Cardiac fibroblast (primary cell): ENCODE data around the gene CFAP97D1.

Source experiments
- DNase-seq, 2 donors: peaks; one replicate each; pipeline versions ENCODE4 v3.0.0 to v3.0.0-alpha.2; 2010; ENCODE audit warnings: low read depth in 2 of 2
- H3K4me3 ChIP-seq, 2 donors: replicated peaks in 1 of 2; 1 replicate in 1 of 2; 2 replicates in 1 of 2; pipeline ENCODE4 v1.5.1; 2011; ENCODE audit warnings: low read depth in 2 of 2, low read length in 2 of 2, mild to moderate bottlenecking in 2 of 2, moderate library complexity in 1 of 2
- TF ChIP-seq, protein P1 (sequence below): IDR thresholded peaks from one replicate; pipeline ENCODE4 v1.5.1; 2011; ENCODE audit warnings: low read depth, mild to moderate bottlenecking, low read length, inconsistent platforms

The CFAP97D1 gene

DNA sequence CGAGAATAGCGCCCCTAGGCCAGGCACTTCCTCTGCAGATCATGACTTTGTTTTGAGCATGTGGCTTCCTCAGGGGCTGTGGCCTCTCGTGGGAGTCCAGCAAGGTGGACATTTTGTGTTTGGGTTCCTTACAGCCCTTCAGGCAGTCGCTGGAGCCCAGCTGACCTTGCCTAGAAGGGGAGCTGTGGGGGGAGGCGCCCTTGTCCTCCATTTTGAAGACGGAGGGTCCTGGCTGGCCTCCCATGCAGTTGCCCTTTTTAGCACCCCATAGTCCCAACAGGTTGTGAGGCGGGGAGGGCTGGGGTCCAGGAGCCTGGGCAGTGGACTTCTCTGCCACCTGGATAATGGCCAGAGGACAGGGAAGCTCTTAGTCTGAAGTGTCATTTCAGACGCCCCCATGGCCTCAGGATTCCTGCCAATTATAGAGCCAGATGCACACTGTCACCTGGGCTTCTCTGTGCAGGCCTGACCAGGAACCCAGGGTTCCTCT, 23.0 kb upstream of the CFAP97D1 start:
- no peak for DNase-seq
- TF ChIP-seq, protein P1, sequence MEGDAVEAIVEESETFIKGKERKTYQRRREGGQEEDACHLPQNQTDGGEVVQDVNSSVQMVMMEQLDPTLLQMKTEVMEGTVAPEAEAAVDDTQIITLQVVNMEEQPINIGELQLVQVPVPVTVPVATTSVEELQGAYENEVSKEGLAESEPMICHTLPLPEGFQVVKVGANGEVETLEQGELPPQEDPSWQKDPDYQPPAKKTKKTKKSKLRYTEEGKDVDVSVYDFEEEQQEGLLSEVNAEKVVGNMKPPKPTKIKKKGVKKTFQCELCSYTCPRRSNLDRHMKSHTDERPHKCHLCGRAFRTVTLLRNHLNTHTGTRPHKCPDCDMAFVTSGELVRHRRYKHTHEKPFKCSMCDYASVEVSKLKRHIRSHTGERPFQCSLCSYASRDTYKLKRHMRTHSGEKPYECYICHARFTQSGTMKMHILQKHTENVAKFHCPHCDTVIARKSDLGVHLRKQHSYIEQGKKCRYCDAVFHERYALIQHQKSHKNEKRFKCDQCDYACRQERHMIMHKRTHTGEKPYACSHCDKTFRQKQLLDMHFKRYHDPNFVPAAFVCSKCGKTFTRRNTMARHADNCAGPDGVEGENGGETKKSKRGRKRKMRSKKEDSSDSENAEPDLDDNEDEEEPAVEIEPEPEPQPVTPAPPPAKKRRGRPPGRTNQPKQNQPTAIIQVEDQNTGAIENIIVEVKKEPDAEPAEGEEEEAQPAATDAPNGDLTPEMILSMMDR: no peak
- H3K4me3 ChIP-seq: no peak overlapping the region

DNA sequence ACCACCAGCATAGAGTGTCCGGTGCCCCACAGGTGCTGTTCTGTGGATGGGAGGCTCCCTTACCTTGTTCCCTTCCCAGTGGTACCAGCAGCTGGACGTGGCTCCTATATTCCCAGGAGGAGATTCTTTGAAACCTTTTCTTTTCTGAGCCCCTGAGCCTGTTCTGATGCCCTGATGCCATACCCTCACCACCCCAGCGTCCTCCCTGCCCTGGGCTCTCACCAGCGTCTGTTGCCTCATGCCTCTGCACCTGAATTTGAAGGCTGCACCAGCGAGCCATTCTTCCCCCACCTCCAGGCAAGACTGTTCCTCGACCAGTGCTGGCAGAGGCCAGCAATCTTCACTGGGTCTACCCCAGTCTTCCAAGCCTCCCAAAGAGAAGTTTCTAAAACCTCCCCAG, 22.1 kb upstream of the CFAP97D1 start:
- no peak for DNase-seq
- TF ChIP-seq, protein P1: no peak
- no peak overlapping the region for H3K4me3 ChIP-seq

DNA sequence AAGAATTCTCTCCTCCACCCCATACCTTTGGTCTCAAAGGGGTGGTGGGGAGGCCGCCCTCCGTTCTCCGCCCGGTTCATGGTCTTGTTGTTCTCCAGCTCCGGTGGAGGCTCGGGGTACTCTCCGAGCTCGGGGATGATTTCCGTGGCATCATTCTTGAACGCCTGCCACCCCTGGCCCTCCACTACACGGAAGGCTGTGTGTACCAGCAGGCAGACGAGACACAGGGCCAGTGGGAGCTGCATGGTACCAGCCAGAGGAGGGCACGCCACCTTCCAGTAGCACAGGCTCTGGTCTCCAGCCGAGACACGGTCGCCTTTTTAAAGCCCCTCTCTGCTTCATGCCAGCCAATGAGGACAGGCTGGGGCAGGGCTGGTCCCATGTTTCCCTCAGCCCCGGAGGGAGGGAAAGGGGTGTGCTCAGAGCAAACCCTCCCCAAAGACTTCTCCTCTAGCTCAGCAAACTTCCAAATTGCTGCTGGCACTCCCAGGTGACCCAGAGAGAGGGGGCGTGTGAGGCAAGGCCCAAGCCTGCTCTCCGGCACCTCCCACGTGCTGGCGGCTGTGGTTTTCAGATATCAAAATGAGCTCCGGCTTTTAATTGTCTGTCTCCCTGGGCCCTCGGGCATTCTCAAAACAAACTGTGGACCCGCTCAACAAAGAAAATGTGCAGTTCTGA, 21.6 kb upstream of the CFAP97D1 start, which contains the start of gene SOST:
SOST (minus strand) TSS at position 295 of the 678 bp plus-strand sequence; CDS start at position 245, 50 bp downstream.
- TF ChIP-seq, protein P1: no peak
- no peak within 1 kb of the TSS for H3K4me3 ChIP-seq
- DNase-seq: no peak

DNA sequence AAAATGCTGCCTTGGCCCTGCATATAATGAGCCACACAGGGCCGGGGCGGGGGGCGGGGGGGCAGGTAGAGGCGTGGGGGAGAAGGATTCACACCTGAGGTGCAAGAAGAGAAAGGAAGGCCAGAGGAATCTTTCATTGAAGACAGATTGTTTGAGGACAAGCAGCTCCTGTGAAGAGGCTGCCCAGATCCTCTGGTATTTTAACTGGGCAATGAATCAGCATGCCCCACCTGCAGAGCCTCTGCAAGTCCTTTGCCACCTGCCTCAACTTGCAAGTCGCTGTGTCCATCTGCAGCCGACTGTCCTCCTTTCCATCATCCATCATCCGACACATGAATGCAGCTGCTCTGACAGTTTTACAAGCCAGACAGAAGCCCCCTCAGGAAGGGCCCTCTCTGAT, 20.4 kb upstream of the CFAP97D1 start:
- DNase-seq: no peak
- H3K4me3 ChIP-seq: no peak overlapping the region
- TF ChIP-seq, protein P1: no peak

DNA sequence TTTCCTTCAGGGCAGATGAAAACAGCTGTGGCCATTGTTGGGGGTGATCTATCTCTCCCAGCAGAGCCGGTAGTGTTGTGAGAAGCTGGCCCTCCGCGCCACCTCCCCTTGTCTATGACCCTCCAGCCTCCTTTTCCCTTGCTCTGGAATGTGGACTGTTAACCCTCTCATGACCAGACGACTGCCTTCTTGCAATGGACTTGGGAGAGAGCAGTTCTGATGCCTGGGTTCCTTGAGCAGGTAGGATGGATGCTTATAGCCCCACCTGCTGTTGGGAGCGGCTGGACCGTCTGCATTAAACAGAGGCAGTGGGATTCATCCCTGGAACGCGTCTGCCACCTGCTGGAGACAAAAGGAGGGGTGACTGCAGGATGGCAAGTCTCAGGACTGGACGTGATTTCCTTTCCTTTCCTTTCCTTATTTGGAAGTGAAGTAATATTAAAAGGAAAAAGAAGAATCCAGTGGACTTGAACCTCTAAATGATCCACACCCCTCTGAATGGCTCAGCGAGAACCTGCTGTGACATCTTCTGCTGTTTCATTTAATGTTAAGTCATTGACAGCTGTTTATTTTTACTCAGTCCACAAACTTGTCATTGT, 19.9 kb upstream of the CFAP97D1 start:
- H3K4me3 ChIP-seq: no peak overlapping the region
- peak; percentile 95 for DNase-seq
- TF ChIP-seq, protein P1: peak; percentile 98

DNA sequence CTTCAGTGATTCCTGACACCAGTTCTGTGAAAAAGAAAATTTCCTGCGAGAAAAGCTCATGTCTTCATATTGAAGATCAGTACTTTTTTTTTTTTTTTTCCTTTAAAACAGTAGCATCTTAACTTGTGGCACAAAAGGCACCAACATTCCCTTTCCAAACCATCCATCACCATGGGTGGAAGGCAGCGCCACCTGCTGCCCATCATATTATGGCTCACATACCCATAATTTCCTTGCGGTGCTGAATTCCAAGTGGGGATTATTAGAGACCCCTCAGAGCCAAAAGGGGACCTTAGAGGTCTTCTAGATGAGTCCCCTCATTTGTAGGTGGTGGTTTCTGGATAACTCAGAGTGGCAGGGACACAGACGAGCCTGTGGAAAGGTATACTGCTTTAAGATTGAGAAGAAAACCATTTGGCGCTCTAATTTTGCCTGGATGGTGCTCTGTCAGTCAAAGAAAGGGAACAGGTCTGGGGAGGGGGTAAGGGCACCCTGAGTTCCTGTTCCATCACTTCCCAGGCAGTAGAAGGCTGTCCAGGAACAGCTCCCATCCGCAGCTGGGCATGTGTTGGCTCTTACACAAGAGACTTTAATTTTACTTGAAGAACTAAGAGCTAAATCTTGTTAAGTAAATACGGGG, 13.7 kb upstream of the CFAP97D1 start:
- H3K4me3 ChIP-seq: no peak overlapping the region
- DNase-seq: peak; percentile 67 to 73
- TF ChIP-seq, protein P1: peak; percentile 88
